ENCODE data around the gene ADCY10. TPM values are rescaled to one million over a fixed set of nuclear protein-coding genes. Genes with fewer than 3 reads are reported as not detected.

The ADCY10 gene
- total RNA-seq, 1 experiment from 2014 or later, result 0.10 TPM

GRCh38 chr1:167949785-167950184 lies 35.9 kb upstream of the ADCY10 start:
- Histone ChIP-seq H3K36me3 (ENCODE audit: control insufficient read depth, insufficient read depth, low read length) (peaks cover 4% of the 10 kb centered on the region; the same call in 1 of the 2 replicates), H3K27me3 (ENCODE audit: control insufficient read depth, insufficient read depth, low read length) (no peaks in the 10 kb centered on the region), H3K27ac (ENCODE audit: low read length) (no peak overlapping the region), H3K4me3 (ENCODE audit: low read depth in 2 of 2, low read length in 2 of 2) (no peak overlapping the region), H3K9me3 (ENCODE audit: control insufficient read depth, insufficient read depth, low read depth, low read length) (no peaks in the 10 kb centered on the region), H3K4me1 (ENCODE audit: control insufficient read depth, insufficient read depth, low read length) (no peaks in the 10 kb centered on the region)
- intact Hi-C loops (cut with micrococcal nuclease; ENCODE audit: unreplicated experiment) (no loop called here), in situ Hi-C loops (cut with HindIII; ENCODE audit: low pct_unique_long_range_greater_than_20kb, low sequenced_read_pairs) (no loop called here)
- ChIA-PET POLR2A (no interaction called here), CTCF (interaction anchor here (0.7 kb wide), 1 partner anchor 379 kb away, joined by 4 read pairs; no protein-coding TSS in a partner anchor)
- DNase-seq (ENCODE audit: low read depth, low spot score), result no peak
- TF ChIP-seq TCF7L2 (IDR thresholded peaks at IDR 0.05; ENCODE audit: low read depth, low read length) (no peak), POLR2AphosphoS5 (IDR thresholded peaks at IDR 0.05; ENCODE audit: low read depth, low read length) (no peak), SIN3A (IDR thresholded peaks at IDR 0.05; ENCODE audit: borderline replicate concordance, insufficient read depth, low read depth, low read length) (no peak), CTCF (IDR thresholded peaks at IDR 0.05) (no peak), REST (IDR thresholded peaks at IDR 0.05; ENCODE audit: insufficient read depth in 1 of 2, low read depth in 2 of 2, low read length in 1 of 2) (no peak)
- no peak for ATAC-seq
- no TSS peak for BruUV-seq (replicated peaks)

- in situ Hi-C loops (cut with HindIII; ENCODE audit: low pct_unique_long_range_greater_than_20kb, low sequenced_read_pairs) (no loop called here), intact Hi-C loops (cut with micrococcal nuclease; ENCODE audit: unreplicated experiment) (no loop called here)
- TF ChIP-seq TCF7L2 (IDR thresholded peaks at IDR 0.05; ENCODE audit: low read depth, low read length) (no peak), CTCF (IDR thresholded peaks at IDR 0.05) (no peak)
- POLR2A ChIA-PET, result no interaction called here
- Histone ChIP-seq H3K4me3 (ENCODE audit: low read depth in 2 of 2, low read length in 2 of 2) (no peak overlapping the region), H3K4me1 (ENCODE audit: control insufficient read depth, insufficient read depth, low read length) (no peaks in the 10 kb centered on the region), H3K36me3 (ENCODE audit: control insufficient read depth, insufficient read depth, low read length) (peaks cover under 1% of the 10 kb centered on the region; the same call in 1 of the 2 replicates), H3K27me3 (ENCODE audit: control insufficient read depth, insufficient read depth, low read length) (no peaks in the 10 kb centered on the region), H3K9me3 (ENCODE audit: control insufficient read depth, insufficient read depth, low read depth, low read length) (no peaks in the 10 kb centered on the region), H3K27ac (ENCODE audit: low read length) (no peak overlapping the region)
- no TSS peak for BruUV-seq (replicated peaks)
- no peak for ATAC-seq
- no peak for DNase-seq (ENCODE audit: low read depth, low spot score)
- CTCF ChIA-PET, result no interaction called here
Measured at GRCh38 chr1:167947733-167948132, 33.8 kb upstream of the ADCY10 start.
